AG20443 (cell line): ENCODE measurements around the gene FKRP.
"Not testable (repeated sequence)": the region's sequence is repeated elsewhere in the genome, so short reads cannot be mapped to it uniquely, and the experiment has no call there.

Experiments
- DNase-seq: peaks from one replicate; pipeline ENCODE4 v3.0.0; 2012; ENCODE audit warnings: low spot score, mixed read lengths

Gene FKRP

GRCh38 chr19:46759817-46760333 is 14.0 kb downstream of the FKRP start:
- DNase-seq, result peak; percentile 93

- no peak for DNase-seq
Observed at GRCh38 chr19:46760363-46760762, 14.5 kb downstream of the FKRP start.

GRCh38 chr19:46760897-46761296 is 15.0 kb downstream of the FKRP start:
- not testable (repeated sequence) for DNase-seq

- DNase-seq, result no peak
Observed at GRCh38 chr19:46761418-46761831, 15.6 kb downstream of the FKRP start.

- no peak for DNase-seq
Observed at GRCh38 chr19:46762245-46762890, 16.5 kb downstream of the FKRP start.

- DNase-seq, result no peak
Observed at GRCh38 chr19:46764817-46765291, 19.0 kb downstream of the FKRP start.

GRCh38 chr19:46766569-46767317 is 20.9 kb downstream of the FKRP start:
- no peak for DNase-seq

- DNase-seq, result not testable (repeated sequence)
Observed at GRCh38 chr19:46768746-46769145, 22.9 kb downstream of the FKRP start.

GRCh38 chr19:46772170-46773017 is 26.5 kb downstream of the FKRP start:
- no peak for DNase-seq

- no peak for DNase-seq
Observed at GRCh38 chr19:46773018-46773399, 27.2 kb downstream of the FKRP start.

- DNase-seq, result no peak
Observed at GRCh38 chr19:46775642-46776258, 29.9 kb downstream of the FKRP start.

- no peak for DNase-seq
Observed at GRCh38 chr19:46776927-46777911, 31.4 kb downstream of the FKRP start.

GRCh38 chr19:46777956-46778645 is 32.2 kb downstream of the FKRP start:
- DNase-seq, result not testable (repeated sequence)

GRCh38 chr19:46782355-46783019 is 36.6 kb downstream of the FKRP start:
- DNase-seq, result no peak

- no peak for DNase-seq
Observed at GRCh38 chr19:46783670-46784069, 37.8 kb downstream of the FKRP start.

GRCh38 chr19:46784262-46785053 is 38.6 kb downstream of the FKRP start:
- DNase-seq, result peak; percentile 89

- no peak for DNase-seq
Observed at GRCh38 chr19:46785054-46785979, 39.5 kb downstream of the FKRP start.

GRCh38 chr19:46785980-46786235 is 40.1 kb downstream of the FKRP start:
- no peak for DNase-seq
